AG09309 (cell line): Measurements from ENCODE around the gene COX4I2.
"Not testable (repeated sequence)": the region's sequence is repeated elsewhere in the genome, so short reads cannot be mapped to it uniquely, and the experiment has no call there.

ENCODE experiments used
- DNase-seq: peaks from one replicate; pipeline ENCODE4 v3.0.0-alpha.2; 2010; ENCODE audit warnings: low read depth
- H3K4me3 ChIP-seq: 2 replicates; pipeline ENCODE4 v1.5.1; 2011; ENCODE audit warnings: mild to moderate bottlenecking, low read depth, low read length, moderate library complexity; ENCODE audit not compliant: control insufficient read depth
- CTCF ChIP-seq: IDR thresholded peaks from 2 replicates; pipeline ENCODE4 v1.5.1; 2011; ENCODE audit warnings: mild to moderate bottlenecking, low read depth, low read length, inconsistent platforms; ENCODE audit not compliant: insufficient read depth, control insufficient read depth; ENCODE audit errors: missing control alignments

Gene COX4I2

GRCh38 chr20:31666258-31667042, 28.7 kb downstream of the COX4I2 start:
- DNase-seq, result no peak
- TF ChIP-seq CTCF, result no peak
- no peak overlapping the region for H3K4me3 ChIP-seq

- TF ChIP-seq CTCF, result no peak
- DNase-seq, result no peak
Measured at GRCh38 chr20:31667315-31668285, 29.9 kb downstream of the COX4I2 start.

GRCh38 chr20:31668944-31669343, 31.2 kb downstream of the COX4I2 start:
- not testable (repeated sequence) for DNase-seq, H3K4me3 ChIP-seq

More at GRCh38 chr20:31667315-31668285, 29.9 kb downstream of the COX4I2 start:
- H3K4me3 ChIP-seq, result no peak overlapping the region

GRCh38 chr20:31669876-31670275, 32.2 kb downstream of the COX4I2 start:
- TF ChIP-seq CTCF, result no peak
- H3K4me3 ChIP-seq, result no peak overlapping the region
- no peak for DNase-seq

GRCh38 chr20:31670371-31671228, 32.9 kb downstream of the COX4I2 start:
- no peak for TF ChIP-seq CTCF
- H3K4me3 ChIP-seq, result no peak overlapping the region
- no peak for DNase-seq

- no peak for TF ChIP-seq CTCF
- no peak for DNase-seq
- no peak overlapping the region for H3K4me3 ChIP-seq
Measured at GRCh38 chr20:31671324-31671723, 33.6 kb downstream of the COX4I2 start.
